Fibroblast of pulmonary artery (primary cell): ENCODE data around the gene GOLGA7B.
A peak's percentile ranks its signal among the peaks of the same experiment; 100 is the strongest.

Experiments used
- DNase-seq: peaks from one replicate; pipeline ENCODE4 v3.0.0-alpha.2; 2010; ENCODE audit warnings: low read depth
- H3K4me3 ChIP-seq: replicated peaks from 2 replicates; pipeline ENCODE4 v1.5.1; 2011; ENCODE audit warnings: low read depth, mild to moderate bottlenecking, control low read depth, low read length, moderate library complexity
- CTCF ChIP-seq: IDR thresholded peaks from 2 replicates; pipeline ENCODE4 v1.5.1; 2011; ENCODE audit warnings: mild to moderate bottlenecking, control low read depth, low read length, inconsistent platforms; ENCODE audit errors: missing control alignments

The GOLGA7B gene

GRCh38 chr10:97910661-97911060, 61.0 kb downstream of the GOLGA7B start:
- DNase-seq, result no peak
- TF ChIP-seq CTCF, result no peak
- no peak overlapping the region for H3K4me3 ChIP-seq

GRCh38 chr10:97911217-97911616, 61.6 kb downstream of the GOLGA7B start:
- no peak for TF ChIP-seq CTCF

GRCh38 chr10:97913193-97913592, 63.5 kb downstream of the GOLGA7B start:
- H3K4me3 ChIP-seq, result no peak overlapping the region
- no peak for TF ChIP-seq CTCF
- no peak for DNase-seq

More at GRCh38 chr10:97911217-97911616, 61.6 kb downstream of the GOLGA7B start:
- DNase-seq, result no peak
- no peak overlapping the region for H3K4me3 ChIP-seq

- H3K4me3 ChIP-seq, result no peak overlapping the region
- TF ChIP-seq CTCF, result no peak
- DNase-seq, result no peak
Measured at GRCh38 chr10:97913614-97914013, 64.0 kb downstream of the GOLGA7B start.

GRCh38 chr10:97914171-97914836, 64.7 kb downstream of the GOLGA7B start:
- no peak overlapping the region for H3K4me3 ChIP-seq
- no peak for TF ChIP-seq CTCF
- DNase-seq, result no peak

- peak; percentile 81 for TF ChIP-seq CTCF
- H3K4me3 ChIP-seq, result no peak overlapping the region
- DNase-seq, result peak; percentile 58
Measured at GRCh38 chr10:97914837-97915211, 65.2 kb downstream of the GOLGA7B start.
